GM23338 (cell line): ENCODE results near the gene SPINT1. TPM values are rescaled to one million over a fixed set of nuclear protein-coding genes. Genes with fewer than 3 reads are reported as not detected.

ENCODE experiments used
- ATAC-seq: fragments of 200-7000 bp; cut with Tn5 transposase; 3 replicates; pipeline ENCODE4 v1.9.1; 2020
- DNase-seq: peaks from one replicate; pipeline ENCODE4 v3.0.0-alpha.2; 2015; ENCODE audit warnings: low spot score
- H2AFZ ChIP-seq: fragments of 200-600 bp; sonication (generic); 2 replicates; pipeline ENCODE4 v1.8.0; 2016; ENCODE audit warnings: antibody characterized with exemption, mild to moderate bottlenecking, moderate library complexity
- H3F3A ChIP-seq: fragments of 200-600 bp; sonication (generic); replicated peaks from 2 replicates; pipeline ENCODE4 v1.8.0; 2017; ENCODE audit warnings: antibody characterized with exemption, mixed run types, low read depth
- H3K27ac ChIP-seq: fragments of 200-600 bp; sonication (generic); 2 replicates; pipeline ENCODE4 v1.6.1; 2016; ENCODE audit warnings: low read depth
- H3K27me3 ChIP-seq: fragments of 200-600 bp; sonication (generic); 2 replicates; pipeline ENCODE4 v1.8.0; 2016; ENCODE audit warnings: mild to moderate bottlenecking, mixed run types, moderate library complexity; ENCODE audit not compliant: insufficient read depth
- H3K36me3 ChIP-seq: fragments of 200-600 bp; sonication (generic); 2 replicates; pipeline ENCODE4 v1.8.0; 2016; ENCODE audit warnings: mild to moderate bottlenecking; ENCODE audit not compliant: insufficient read depth
- H3K4me1 ChIP-seq: fragments of 200-600 bp; sonication (generic); 2 replicates; pipeline ENCODE4 v1.8.0; 2016; ENCODE audit warnings: mild to moderate bottlenecking, moderate library complexity; ENCODE audit not compliant: insufficient read depth
- H3K4me2 ChIP-seq: fragments of 200-600 bp; sonication (generic); 2 replicates; pipeline ENCODE4 v1.7.1; 2017; ENCODE audit warnings: mixed run types
- H3K4me3 ChIP-seq: fragments of 200-600 bp; sonication (generic); 2 replicates; pipeline ENCODE4 v1.6.1; 2016; ENCODE audit warnings: mixed run types
- H3K79me2 ChIP-seq: fragments of 200-600 bp; sonication (generic); replicated peaks from 2 replicates; pipeline ENCODE4 v1.8.0; 2017; ENCODE audit warnings: mild to moderate bottlenecking; ENCODE audit not compliant: insufficient read depth
- H3K9me2 ChIP-seq: fragments of 200-600 bp; sonication (generic); 2 replicates; pipeline ENCODE4 v1.8.0; 2017; ENCODE audit not compliant: insufficient read depth
- H4K20me1 ChIP-seq: fragments of 200-600 bp; sonication (generic); replicated peaks from 2 replicates; pipeline ENCODE4 v1.8.0; 2017; ENCODE audit warnings: mild to moderate bottlenecking; ENCODE audit not compliant: insufficient read depth
- H3K27ac Mint-ChIP-seq: 2 replicates; pipeline ENCODE4 v1.8.0; 2020; ENCODE audit warnings: inconsistent platforms, mild to moderate bottlenecking, moderate library complexity, mixed read lengths
- H3K27me3 Mint-ChIP-seq: 3 replicates; pipeline ENCODE4 v1.8.0; 2022; ENCODE audit warnings: low read depth, mild to moderate bottlenecking, moderate library complexity, mixed read lengths, inconsistent platforms; ENCODE audit not compliant: insufficient read depth, poor library complexity
- H3K36me3 Mint-ChIP-seq: 3 replicates; pipeline ENCODE4 v1.8.0; 2021; ENCODE audit warnings: low read depth, mild to moderate bottlenecking, inconsistent platforms, moderate library complexity, mixed read lengths
- H3K4me1 Mint-ChIP-seq: 3 replicates; pipeline ENCODE4 v1.8.0; 2020; ENCODE audit warnings: mild to moderate bottlenecking, inconsistent platforms, mixed read lengths
- H3K4me3 Mint-ChIP-seq: 3 replicates; pipeline ENCODE4 v1.8.0; 2021; ENCODE audit warnings: moderate library complexity, mild to moderate bottlenecking, inconsistent platforms, mixed read lengths
- H3K9me3 Mint-ChIP-seq: 3 replicates; pipeline ENCODE4 v1.8.0; 2020; ENCODE audit warnings: moderate library complexity, mild to moderate bottlenecking, inconsistent platforms, mixed read lengths
- EZH2phosphoT487 ChIP-seq: fragments of 200-600 bp; sonication (generic); IDR thresholded peaks from one replicate; pipeline ENCODE4 v1.8.1; 2018; ENCODE audit warnings: antibody characterized with exemption; ENCODE audit not compliant: unreplicated experiment
- JUNB ChIP-seq: IDR thresholded peaks from one replicate; pipeline ENCODE4 v1.6.1; 2016; ENCODE audit warnings: antibody characterized with exemption; ENCODE audit not compliant: unreplicated experiment
- NANOG ChIP-seq: IDR thresholded peaks from 2 replicates; pipeline ENCODE4 v1.6.1; 2016; ENCODE audit warnings: antibody characterized with exemption, borderline replicate concordance
- POLR2AphosphoS5 ChIP-seq: IDR thresholded peaks from 2 replicates; pipeline ENCODE4 v1.6.1; 2016; ENCODE audit warnings: antibody characterized with exemption, low read depth
- STAT1 ChIP-seq: IDR thresholded peaks from one replicate; pipeline ENCODE4 v1.6.1; 2016; ENCODE audit warnings: antibody characterized with exemption; ENCODE audit not compliant: unreplicated experiment
- ZNF114 ChIP-seq: fragments of 250-450 bp; sonication (Bioruptor Pico); IDR thresholded peaks from 2 replicates; pipeline ENCODE4 v1.5.0; 2020; ENCODE audit warnings: mild to moderate bottlenecking, moderate library complexity
- ZNF331 ChIP-seq: fragments of 250-450 bp; sonication (Bioruptor Pico); IDR thresholded peaks from 2 replicates; pipeline ENCODE4 v1.5.0; 2020; ENCODE audit warnings: low read depth, mild to moderate bottlenecking, moderate library complexity
- polyA plus RNA-seq: library from polyadenylated mRNA; unstranded; fragments of >200 nt; fragmentation: Nextera tagmentation; extraction: Ambion mirVana; gene quantifications from 2 replicates; pipeline ENCODE4 v1.2.1, GENCODE V29; 2016
- total RNA-seq: library from RNA; depleted of rRNA; stranded (reverse); fragments of >200 nt; shearing (Covaris generic); gene quantifications from 2 replicates; pipeline ENCODE4 v1.2.3, GENCODE V29; 2014
- TF ChIP-seq, protein P1 (sequence below): fragments of 250-450 bp; sonication (Bioruptor Pico); IDR thresholded peaks from 2 replicates; pipeline ENCODE4 v1.5.0; 2020; ENCODE audit warnings: mild to moderate bottlenecking, moderate library complexity
- TF ChIP-seq, protein P2 (sequence below): IDR thresholded peaks from 2 replicates; pipeline ENCODE4 v1.6.1; 2016; ENCODE audit warnings: antibody characterized with exemption

The SPINT1 gene
- total and polyA plus RNA-seq, 2 experiments from 2014 or later: 41.3 to 253 TPM

DNA sequence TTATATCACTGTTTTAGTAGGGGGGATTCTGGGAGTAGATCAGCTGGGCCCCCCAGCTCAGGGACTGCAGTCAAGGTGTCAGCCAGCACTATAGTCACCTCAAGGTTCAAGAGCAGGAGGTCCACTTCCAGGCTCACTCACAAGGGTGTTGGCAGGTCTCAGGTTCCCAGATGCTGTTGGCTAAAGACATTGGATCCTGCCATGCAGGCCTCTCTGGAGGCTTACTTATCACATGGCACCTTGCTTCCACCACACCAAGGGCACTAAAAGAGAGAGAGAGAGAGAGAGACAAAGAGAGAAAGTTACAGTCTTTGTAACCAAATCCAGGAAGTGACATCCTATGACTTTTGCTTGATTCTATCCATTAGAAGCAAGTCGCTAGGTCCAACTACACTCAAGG, 7.8 kb upstream of the SPINT1 start:
- no peaks in the 10 kb centered on the region for H3K27me3 ChIP-seq
- Mint-ChIP-seq H3K4me1 (peaks cover 2% of the 10 kb centered on the region; the same call in 2 of the 3 replicates), H3K27me3 (peaks cover under 1% of the 10 kb centered on the region), H3K27ac (no peak overlapping the region; the same call in 1 of the 2 replicates), H3K36me3 (no peaks in the 10 kb centered on the region; the same call in 2 of the 3 replicates), H3K9me3 (no peaks in the 10 kb centered on the region), H3K4me3 (no peak overlapping the region)
- no peaks in the 10 kb centered on the region for H3K36me3 ChIP-seq
- TF ChIP-seq, protein P1, sequence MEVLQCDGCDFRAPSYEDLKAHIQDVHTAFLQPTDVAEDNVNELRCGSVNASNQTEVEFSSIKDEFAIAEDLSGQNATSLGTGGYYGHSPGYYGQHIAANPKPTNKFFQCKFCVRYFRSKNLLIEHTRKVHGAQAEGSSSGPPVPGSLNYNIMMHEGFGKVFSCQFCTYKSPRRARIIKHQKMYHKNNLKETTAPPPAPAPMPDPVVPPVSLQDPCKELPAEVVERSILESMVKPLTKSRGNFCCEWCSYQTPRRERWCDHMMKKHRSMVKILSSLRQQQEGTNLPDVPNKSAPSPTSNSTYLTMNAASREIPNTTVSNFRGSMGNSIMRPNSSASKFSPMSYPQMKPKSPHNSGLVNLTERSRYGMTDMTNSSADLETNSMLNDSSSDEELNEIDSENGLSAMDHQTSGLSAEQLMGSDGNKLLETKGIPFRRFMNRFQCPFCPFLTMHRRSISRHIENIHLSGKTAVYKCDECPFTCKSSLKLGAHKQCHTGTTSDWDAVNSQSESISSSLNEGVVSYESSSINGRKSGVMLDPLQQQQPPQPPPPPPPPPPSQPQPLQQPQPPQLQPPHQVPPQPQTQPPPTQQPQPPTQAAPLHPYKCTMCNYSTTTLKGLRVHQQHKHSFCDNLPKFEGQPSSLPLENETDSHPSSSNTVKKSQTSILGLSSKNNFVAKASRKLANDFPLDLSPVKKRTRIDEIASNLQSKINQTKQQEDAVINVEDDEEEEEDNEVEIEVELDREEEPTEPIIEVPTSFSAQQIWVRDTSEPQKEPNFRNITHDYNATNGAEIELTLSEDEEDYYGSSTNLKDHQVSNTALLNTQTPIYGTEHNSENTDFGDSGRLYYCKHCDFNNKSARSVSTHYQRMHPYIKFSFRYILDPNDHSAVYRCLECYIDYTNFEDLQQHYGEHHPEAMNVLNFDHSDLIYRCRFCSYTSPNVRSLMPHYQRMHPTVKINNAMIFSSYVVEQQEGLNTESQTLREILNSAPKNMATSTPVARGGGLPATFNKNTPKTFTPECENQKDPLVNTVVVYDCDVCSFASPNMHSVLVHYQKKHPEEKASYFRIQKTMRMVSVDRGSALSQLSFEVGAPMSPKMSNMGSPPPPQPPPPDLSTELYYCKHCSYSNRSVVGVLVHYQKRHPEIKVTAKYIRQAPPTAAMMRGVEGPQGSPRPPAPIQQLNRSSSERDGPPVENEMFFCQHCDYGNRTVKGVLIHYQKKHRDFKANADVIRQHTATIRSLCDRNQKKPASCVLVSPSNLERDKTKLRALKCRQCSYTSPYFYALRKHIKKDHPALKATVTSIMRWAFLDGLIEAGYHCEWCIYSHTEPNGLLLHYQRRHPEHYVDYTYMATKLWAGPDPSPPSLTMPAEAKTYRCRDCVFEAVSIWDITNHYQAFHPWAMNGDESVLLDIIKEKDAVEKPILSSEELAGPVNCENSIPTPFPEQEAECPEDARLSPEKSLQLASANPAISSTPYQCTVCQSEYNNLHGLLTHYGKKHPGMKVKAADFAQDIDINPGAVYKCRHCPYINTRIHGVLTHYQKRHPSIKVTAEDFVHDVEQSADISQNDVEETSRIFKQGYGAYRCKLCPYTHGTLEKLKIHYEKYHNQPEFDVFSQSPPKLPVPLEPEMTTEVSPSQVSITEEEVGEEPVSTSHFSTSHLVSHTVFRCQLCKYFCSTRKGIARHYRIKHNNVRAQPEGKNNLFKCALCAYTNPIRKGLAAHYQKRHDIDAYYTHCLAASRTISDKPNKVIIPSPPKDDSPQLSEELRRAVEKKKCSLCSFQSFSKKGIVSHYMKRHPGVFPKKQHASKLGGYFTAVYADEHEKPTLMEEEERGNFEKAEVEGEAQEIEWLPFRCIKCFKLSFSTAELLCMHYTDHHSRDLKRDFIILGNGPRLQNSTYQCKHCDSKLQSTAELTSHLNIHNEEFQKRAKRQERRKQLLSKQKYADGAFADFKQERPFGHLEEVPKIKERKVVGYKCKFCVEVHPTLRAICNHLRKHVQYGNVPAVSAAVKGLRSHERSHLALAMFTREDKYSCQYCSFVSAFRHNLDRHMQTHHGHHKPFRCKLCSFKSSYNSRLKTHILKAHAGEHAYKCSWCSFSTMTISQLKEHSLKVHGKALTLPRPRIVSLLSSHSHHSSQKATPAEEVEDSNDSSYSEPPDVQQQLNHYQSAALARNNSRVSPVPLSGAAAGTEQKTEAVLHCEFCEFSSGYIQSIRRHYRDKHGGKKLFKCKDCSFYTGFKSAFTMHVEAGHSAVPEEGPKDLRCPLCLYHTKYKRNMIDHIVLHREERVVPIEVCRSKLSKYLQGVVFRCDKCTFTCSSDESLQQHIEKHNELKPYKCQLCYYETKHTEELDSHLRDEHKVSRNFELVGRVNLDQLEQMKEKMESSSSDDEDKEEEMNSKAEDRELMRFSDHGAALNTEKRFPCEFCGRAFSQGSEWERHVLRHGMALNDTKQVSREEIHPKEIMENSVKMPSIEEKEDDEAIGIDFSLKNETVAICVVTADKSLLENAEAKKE (CRISPR knock-in tag): no peak
- no peak for TF ChIP-seq ZNF114 (CRISPR knock-in tag)
- TF ChIP-seq ZNF331 (CRISPR knock-in tag): no peak
- no peak for TF ChIP-seq POLR2AphosphoS5
- TF ChIP-seq JUNB: no peak
- no peak for TF ChIP-seq STAT1
- no peak for TF ChIP-seq EZH2phosphoT487
- TF ChIP-seq, protein P2, sequence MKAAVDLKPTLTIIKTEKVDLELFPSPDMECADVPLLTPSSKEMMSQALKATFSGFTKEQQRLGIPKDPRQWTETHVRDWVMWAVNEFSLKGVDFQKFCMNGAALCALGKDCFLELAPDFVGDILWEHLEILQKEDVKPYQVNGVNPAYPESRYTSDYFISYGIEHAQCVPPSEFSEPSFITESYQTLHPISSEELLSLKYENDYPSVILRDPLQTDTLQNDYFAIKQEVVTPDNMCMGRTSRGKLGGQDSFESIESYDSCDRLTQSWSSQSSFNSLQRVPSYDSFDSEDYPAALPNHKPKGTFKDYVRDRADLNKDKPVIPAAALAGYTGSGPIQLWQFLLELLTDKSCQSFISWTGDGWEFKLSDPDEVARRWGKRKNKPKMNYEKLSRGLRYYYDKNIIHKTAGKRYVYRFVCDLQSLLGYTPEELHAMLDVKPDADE: no peak
- TF ChIP-seq NANOG: no peak
- DNase-seq: no peak
- no peaks in the 10 kb centered on the region for H3K4me1 ChIP-seq
- H3K27ac ChIP-seq: no peak overlapping the region
- H3K9me2 ChIP-seq: no peaks in the 10 kb centered on the region
- no peak overlapping the region for H2AFZ ChIP-seq
- ATAC-seq: no peak
- no peaks in the 10 kb centered on the region for H4K20me1 ChIP-seq
- H3K79me2 ChIP-seq: no peaks in the 10 kb centered on the region
- H3F3A ChIP-seq: no peaks in the 10 kb centered on the region
- H3K4me2 ChIP-seq: no peak overlapping the region
- H3K4me3 ChIP-seq: no peak overlapping the region
